Ishikawa (cell line): ENCODE data around the gene FKBP6.

ENCODE experiments used
- CEBPB ChIP-seq: IDR thresholded peaks from 2 replicates; pipeline ENCODE4 v1.6.1; 2012
- CREB1 ChIP-seq: IDR thresholded peaks from 2 replicates; pipeline ENCODE4 v1.6.1; 2012; ENCODE audit warnings: low read depth
- EGR1 ChIP-seq: IDR thresholded peaks from 2 replicates; pipeline ENCODE4 v1.6.1; 2012
- EP300 ChIP-seq: IDR thresholded peaks from 2 replicates; pipeline ENCODE4 v1.6.1; 2012; ENCODE audit warnings: borderline replicate concordance
- FOXM1 ChIP-seq: IDR thresholded peaks from 2 replicates; pipeline ENCODE4 v1.6.1; 2012; ENCODE audit warnings: low read depth, borderline replicate concordance
- MAX ChIP-seq: IDR thresholded peaks from 2 replicates; pipeline ENCODE4 v1.6.1; 2012
- NFIC ChIP-seq: IDR thresholded peaks from 2 replicates; pipeline ENCODE4 v1.6.1; 2012
- RAD21 ChIP-seq: IDR thresholded peaks from 2 replicates; pipeline ENCODE4 v1.6.1; 2012; ENCODE audit warnings: low read depth
- REST ChIP-seq: IDR thresholded peaks from 2 replicates; pipeline ENCODE4 v1.6.1; 2012; ENCODE audit warnings: low read depth, mild to moderate bottlenecking
- TAF1 ChIP-seq: IDR thresholded peaks from 2 replicates; pipeline ENCODE4 v1.6.1; 2012; ENCODE audit warnings: low read depth, mild to moderate bottlenecking
- TCF12 ChIP-seq: IDR thresholded peaks from 2 replicates; pipeline ENCODE4 v1.6.1; 2012; ENCODE audit warnings: low read depth
- TEAD4 ChIP-seq: IDR thresholded peaks from 2 replicates; pipeline ENCODE4 v1.6.1; 2012
- USF1 ChIP-seq: IDR thresholded peaks from 2 replicates; pipeline ENCODE4 v1.6.1; 2012
- YY1 ChIP-seq: IDR thresholded peaks from 2 replicates; pipeline ENCODE4 v1.6.1; 2012; ENCODE audit warnings: low read depth
- ZBTB7A ChIP-seq: IDR thresholded peaks from 2 replicates; pipeline ENCODE4 v1.6.1; 2012; ENCODE audit warnings: low read depth

The FKBP6 gene

GRCh38 chr7:73345951-73346350 is 18.0 kb downstream of the FKBP6 start:
- no peak for TF ChIP-seq TEAD4
- TF ChIP-seq TCF12: no peak
- TF ChIP-seq CEBPB: no peak
- TF ChIP-seq REST: no peak
- TF ChIP-seq USF1: no peak
- no peak for TF ChIP-seq EP300
- no peak for TF ChIP-seq CREB1
- no peak for TF ChIP-seq YY1
- TF ChIP-seq RAD21: no peak
- TF ChIP-seq TAF1: no peak
- TF ChIP-seq MAX: no peak
- no peak for TF ChIP-seq FOXM1
- no peak for TF ChIP-seq EGR1
- no peak for TF ChIP-seq NFIC
- TF ChIP-seq ZBTB7A: no peak

- TF ChIP-seq CEBPB (no peak), MAX (no peak), NFIC (no peak), TEAD4 (no peak), USF1 (no peak), FOXM1 (no peak), CREB1 (no peak), ZBTB7A (no peak), EGR1 (no peak), REST (no peak), RAD21 (no peak), TAF1 (no peak), YY1 (no peak)
Measured at GRCh38 chr7:73349763-73350162, 21.8 kb downstream of the FKBP6 start.

GRCh38 chr7:73350306-73351068 is 22.5 kb downstream of the FKBP6 start:
- TF ChIP-seq REST (no peak), MAX (no peak), USF1 (no peak), CEBPB (no peak), TAF1 (no peak), ZBTB7A (no peak), TEAD4 (no peak), EP300 (no peak), YY1 (no peak), NFIC (no peak), EGR1 (no peak), CREB1 (no peak), TCF12 (no peak), RAD21 (no peak), FOXM1 (no peak)
